Measurements from ENCODE around the gene RBMS2. TPM values are rescaled to one million over a fixed set of nuclear protein-coding genes. Genes with fewer than 3 reads are reported as not detected.

The RBMS2 gene
- total and polyA plus RNA-seq, 10 of the 15 experiments (the other 5 are each of a cell fraction or from before 2014, with no cell fraction given): 0.56 to 7.1 (median 2.4) TPM

DNA sequence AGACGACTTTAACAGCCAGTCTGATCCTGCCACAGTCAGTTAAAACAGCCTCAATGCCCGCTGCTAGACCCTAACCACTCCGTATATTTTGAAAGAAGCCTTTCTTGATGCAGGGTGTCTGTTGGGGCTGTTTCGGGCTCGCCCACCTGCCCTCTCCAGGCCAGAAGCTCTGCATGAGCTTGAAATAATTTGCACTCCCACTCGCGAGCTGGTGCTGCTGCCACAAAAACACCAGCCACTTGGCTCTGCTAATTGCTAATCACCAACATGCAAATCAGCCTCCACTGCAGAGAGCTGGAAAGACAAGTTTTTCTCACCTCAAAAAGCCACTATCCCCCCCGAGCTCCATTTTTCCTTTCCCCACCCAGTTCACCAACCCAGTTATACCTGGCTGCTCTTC, 93.0 kb downstream of the RBMS2 start:
- Histone ChIP-seq H2AFZ (ENCODE audit: control insufficient read depth, low read depth, low read length) (no peak overlapping the region), H3K9me3 (replicated peaks; ENCODE audit: control insufficient read depth, insufficient read depth, low read length) (no peaks in the 10 kb centered on the region), H3K4me2 (ENCODE audit: control insufficient read depth, insufficient read depth) (no peak overlapping the region), H3K4me1 (ENCODE audit: control insufficient read depth, insufficient read depth, low read length) (no peaks in the 10 kb centered on the region), H4K20me1 (ENCODE audit: control insufficient read depth, insufficient read depth) (no peaks in the 10 kb centered on the region), H3K4me3 (no peak overlapping the region), H3K79me2 (ENCODE audit: control insufficient read depth, insufficient read depth, low read length) (peaks cover 15% of the 10 kb centered on the region), H3K9ac (ENCODE audit: control insufficient read depth, insufficient read depth, low read length) (no peak overlapping the region), H3K36me3 (ENCODE audit: control insufficient read depth in 2 of 2, insufficient read depth in 2 of 2, low read length in 1 of 2) (peaks cover 59 to 66% of the 10 kb centered on the region in 2 experiments), H3K27me3 (replicated peaks in 1 of 2; ENCODE audit: control insufficient read depth in 2 of 2, insufficient read depth in 2 of 2, low read length in 1 of 2) (no peaks in the 10 kb centered on the region), H3K27ac (ENCODE audit: control insufficient read depth, insufficient read depth) (no peak overlapping the region)
- ChIA-PET POLR2A (interaction anchor here (1.3 kb wide), 1 partner anchor 14 kb away, joined by 3 read pairs; no protein-coding TSS in a partner anchor), CTCF (interaction anchor here (0.8 to 2.4 kb wide), 4 partner anchors 13 to 34 kb away, joined by 3 to 16 read pairs (median 4); no protein-coding TSS in a partner anchor), SMC1A (ENCODE audit: uncharacterized antibody, unreplicated experiment) (no interaction called here), RAD21 (ENCODE audit: unreplicated experiment) (no interaction called here)
- intact Hi-C loops (cut with micrococcal nuclease; ENCODE audit: unreplicated experiment): no loop called here
- 46% methylated on average over 8 of the region's 8 CpGs for WGBS (ENCODE audit: insufficient coverage, insufficient replicate concordance, low lambda C conversion rate, missing lambda C conversion rate)
- ATAC-seq (no peak), DNase-seq (ENCODE audit: low read depth, low spot score) (no peak), FAIRE-seq (no peak)
- in situ Hi-C loops (cut with MboI): no loop called here
- no TSS peak for BruUV-seq (replicated peaks)
- TF ChIP-seq, protein P1, sequence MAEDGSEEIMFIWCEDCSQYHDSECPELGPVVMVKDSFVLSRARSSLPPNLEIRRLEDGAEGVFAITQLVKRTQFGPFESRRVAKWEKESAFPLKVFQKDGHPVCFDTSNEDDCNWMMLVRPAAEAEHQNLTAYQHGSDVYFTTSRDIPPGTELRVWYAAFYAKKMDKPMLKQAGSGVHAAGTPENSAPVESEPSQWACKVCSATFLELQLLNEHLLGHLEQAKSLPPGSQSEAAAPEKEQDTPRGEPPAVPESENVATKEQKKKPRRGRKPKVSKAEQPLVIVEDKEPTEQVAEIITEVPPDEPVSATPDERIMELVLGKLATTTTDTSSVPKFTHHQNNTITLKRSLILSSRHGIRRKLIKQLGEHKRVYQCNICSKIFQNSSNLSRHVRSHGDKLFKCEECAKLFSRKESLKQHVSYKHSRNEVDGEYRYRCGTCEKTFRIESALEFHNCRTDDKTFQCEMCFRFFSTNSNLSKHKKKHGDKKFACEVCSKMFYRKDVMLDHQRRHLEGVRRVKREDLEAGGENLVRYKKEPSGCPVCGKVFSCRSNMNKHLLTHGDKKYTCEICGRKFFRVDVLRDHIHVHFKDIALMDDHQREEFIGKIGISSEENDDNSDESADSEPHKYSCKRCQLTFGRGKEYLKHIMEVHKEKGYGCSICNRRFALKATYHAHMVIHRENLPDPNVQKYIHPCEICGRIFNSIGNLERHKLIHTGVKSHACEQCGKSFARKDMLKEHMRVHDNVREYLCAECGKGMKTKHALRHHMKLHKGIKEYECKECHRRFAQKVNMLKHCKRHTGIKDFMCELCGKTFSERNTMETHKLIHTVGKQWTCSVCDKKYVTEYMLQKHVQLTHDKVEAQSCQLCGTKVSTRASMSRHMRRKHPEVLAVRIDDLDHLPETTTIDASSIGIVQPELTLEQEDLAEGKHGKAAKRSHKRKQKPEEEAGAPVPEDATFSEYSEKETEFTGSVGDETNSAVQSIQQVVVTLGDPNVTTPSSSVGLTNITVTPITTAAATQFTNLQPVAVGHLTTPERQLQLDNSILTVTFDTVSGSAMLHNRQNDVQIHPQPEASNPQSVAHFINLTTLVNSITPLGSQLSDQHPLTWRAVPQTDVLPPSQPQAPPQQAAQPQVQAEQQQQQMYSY (CRISPR knock-in tag; IDR thresholded peaks at IDR 0.05): no peak
- no peak for TF ChIP-seq SIN3A (IDR thresholded peaks at IDR 0.05; ENCODE audit: low read depth, low read length)
- no peak for TF ChIP-seq ZZZ3 (IDR thresholded peaks at IDR 0.05; ENCODE audit: control insufficient read depth, insufficient read length, low read depth)
- TF ChIP-seq SMARCA5 (IDR thresholded peaks at IDR 0.05): no peak
- TF ChIP-seq, protein P2, sequence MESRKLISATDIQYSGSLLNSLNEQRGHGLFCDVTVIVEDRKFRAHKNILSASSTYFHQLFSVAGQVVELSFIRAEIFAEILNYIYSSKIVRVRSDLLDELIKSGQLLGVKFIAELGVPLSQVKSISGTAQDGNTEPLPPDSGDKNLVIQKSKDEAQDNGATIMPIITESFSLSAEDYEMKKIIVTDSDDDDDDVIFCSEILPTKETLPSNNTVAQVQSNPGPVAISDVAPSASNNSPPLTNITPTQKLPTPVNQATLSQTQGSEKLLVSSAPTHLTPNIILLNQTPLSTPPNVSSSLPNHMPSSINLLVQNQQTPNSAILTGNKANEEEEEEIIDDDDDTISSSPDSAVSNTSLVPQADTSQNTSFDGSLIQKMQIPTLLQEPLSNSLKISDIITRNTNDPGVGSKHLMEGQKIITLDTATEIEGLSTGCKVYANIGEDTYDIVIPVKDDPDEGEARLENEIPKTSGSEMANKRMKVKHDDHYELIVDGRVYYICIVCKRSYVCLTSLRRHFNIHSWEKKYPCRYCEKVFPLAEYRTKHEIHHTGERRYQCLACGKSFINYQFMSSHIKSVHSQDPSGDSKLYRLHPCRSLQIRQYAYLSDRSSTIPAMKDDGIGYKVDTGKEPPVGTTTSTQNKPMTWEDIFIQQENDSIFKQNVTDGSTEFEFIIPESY (IDR thresholded peaks at IDR 0.05): no peak
- no peak for TF ChIP-seq TAF1 (IDR thresholded peaks at IDR 0.05; ENCODE audit: borderline replicate concordance, low read depth, low read length)
- TF ChIP-seq CBX3 (IDR thresholded peaks at IDR 0.05; ENCODE audit: borderline replicate concordance, low read depth): no peak
- TF ChIP-seq ZNF24 (IDR thresholded peaks at IDR 0.05): no peak
